Measurements from ENCODE around the gene NR6A1.
"Not testable (repeated sequence)": the region's sequence is repeated elsewhere in the genome, so short reads cannot be mapped to it uniquely, and the experiment has no call there.

NR6A1 gene

DNA sequence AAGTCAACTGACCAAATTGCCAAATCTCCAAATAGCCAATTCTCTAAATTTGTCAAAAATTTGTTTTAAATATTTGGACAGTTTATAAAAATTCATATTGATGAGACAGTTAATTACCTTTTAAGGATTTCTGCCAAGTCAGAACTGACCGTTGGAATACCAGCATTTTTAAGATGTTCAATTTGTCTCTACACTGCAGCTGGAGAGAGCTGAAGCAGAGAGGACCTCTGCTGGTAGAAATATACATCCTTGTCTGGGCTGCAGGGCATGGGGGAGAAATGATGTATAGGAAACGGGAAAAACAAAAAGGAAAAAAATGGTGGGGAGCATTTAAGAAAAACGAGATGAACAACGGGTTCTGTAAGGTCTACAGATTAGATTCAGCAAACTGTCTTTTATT is 16.8 kb downstream of the NR6A1 start:
- no peaks in the 10 kb centered on the region for H3K36me3 ChIP-seq (ENCODE audit: control insufficient read depth, insufficient read depth, low read length)
- no peaks in the 10 kb centered on the region for H3K9me3 ChIP-seq (ENCODE audit: control insufficient read depth, insufficient read depth, low read depth, low read length)
- H3K4me1 ChIP-seq (ENCODE audit: control insufficient read depth, insufficient read depth, low read length), result peaks cover 64% of the 10 kb centered on the region
- no peak overlapping the region for H3K4me3 ChIP-seq (ENCODE audit: low read depth, low read length)
- no peak overlapping the region for H3K9ac ChIP-seq (ENCODE audit: low read length)
- H3K27ac ChIP-seq (ENCODE audit: low read depth, low read length), result no peak overlapping the region
- H3K27me3 ChIP-seq (ENCODE audit: control insufficient read depth, insufficient read depth, low read length), result no peaks in the 10 kb centered on the region

DNA sequence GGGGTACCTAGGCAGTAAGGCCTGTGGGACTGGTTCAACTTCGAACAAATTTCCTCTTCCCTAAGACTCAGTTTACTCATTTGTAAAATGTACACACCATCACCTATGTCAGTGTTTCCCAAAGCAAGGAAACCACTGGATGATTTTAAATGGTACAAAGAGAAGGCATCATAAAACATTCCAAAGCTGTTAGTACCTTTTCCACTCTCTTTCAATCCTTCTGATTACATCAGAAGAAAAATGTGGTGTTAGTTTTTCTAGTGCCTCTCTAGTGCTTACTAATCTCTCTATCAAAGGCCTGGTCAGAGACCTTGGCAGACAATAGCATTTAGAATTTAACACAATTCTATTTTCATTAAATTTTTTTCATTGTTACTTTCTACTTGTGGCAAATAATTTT is 18.1 kb downstream of the NR6A1 start:
- no peak overlapping the region for H3K4me3 ChIP-seq (ENCODE audit: low read depth, low read length)
- H3K9me3 ChIP-seq (ENCODE audit: control insufficient read depth, insufficient read depth, low read depth, low read length), result no peaks in the 10 kb centered on the region
- H3K9ac ChIP-seq (ENCODE audit: low read length), result no peak overlapping the region
- H3K4me1 ChIP-seq (ENCODE audit: control insufficient read depth, insufficient read depth, low read length), result peaks cover 51% of the 10 kb centered on the region
- H3K27me3 ChIP-seq (ENCODE audit: control insufficient read depth, insufficient read depth, low read length), result no peaks in the 10 kb centered on the region
- H3K36me3 ChIP-seq (ENCODE audit: control insufficient read depth, insufficient read depth, low read length), result no peaks in the 10 kb centered on the region
- H3K27ac ChIP-seq (ENCODE audit: low read depth, low read length), result no peak overlapping the region

DNA sequence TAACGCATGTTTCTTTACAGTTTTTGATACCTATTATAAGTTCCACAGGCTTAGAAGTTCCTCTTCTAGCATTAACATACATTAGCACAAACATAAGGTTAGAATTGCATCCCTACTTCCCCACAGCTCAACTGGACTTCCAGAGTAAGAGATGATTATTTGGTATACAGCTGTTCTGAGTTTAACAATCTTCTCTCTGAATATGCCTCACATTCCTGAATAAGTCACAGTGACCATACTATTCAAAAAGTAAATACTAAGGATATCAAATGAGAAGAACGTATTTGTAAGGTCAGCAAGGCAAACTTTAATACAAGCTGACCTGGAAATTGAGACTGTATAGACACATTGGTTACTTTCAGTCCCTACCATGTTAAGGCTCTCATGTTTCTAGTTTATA is 21.3 kb downstream of the NR6A1 start:
- Histone ChIP-seq H3K27me3 (ENCODE audit: control insufficient read depth, insufficient read depth, low read length) (no peaks in the 10 kb centered on the region), H3K9me3 (ENCODE audit: control insufficient read depth, insufficient read depth, low read depth, low read length) (no peaks in the 10 kb centered on the region), H3K36me3 (ENCODE audit: control insufficient read depth, insufficient read depth, low read length) (no peaks in the 10 kb centered on the region), H3K4me1 (ENCODE audit: control insufficient read depth, insufficient read depth, low read length) (peaks cover 19% of the 10 kb centered on the region), H3K9ac (ENCODE audit: low read length) (no peak overlapping the region), H3K27ac (ENCODE audit: low read depth, low read length) (no peak overlapping the region), H3K4me3 (ENCODE audit: low read depth, low read length) (no peak overlapping the region)

DNA sequence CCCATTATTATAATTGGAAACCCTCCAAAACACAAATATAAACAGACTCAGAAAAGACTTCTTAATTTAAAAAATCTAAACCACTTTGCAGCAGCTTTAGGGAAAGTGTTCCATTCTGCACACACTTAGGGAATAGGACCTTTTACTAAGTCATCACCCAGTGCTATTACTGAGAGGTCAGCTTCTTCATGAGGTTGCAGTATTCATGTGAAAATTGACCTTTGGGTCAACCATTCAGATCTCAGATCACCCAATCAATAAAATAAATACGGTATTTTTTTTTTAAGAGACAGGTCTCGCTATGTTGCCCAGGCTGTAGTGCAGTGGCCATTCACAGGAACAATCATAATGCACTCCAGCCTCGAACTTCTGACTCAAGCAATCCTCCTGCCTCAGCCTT is 21.8 kb downstream of the NR6A1 start:
- H3K9ac ChIP-seq (ENCODE audit: low read length), result no peak overlapping the region
- no peaks in the 10 kb centered on the region for H3K9me3 ChIP-seq (ENCODE audit: control insufficient read depth, insufficient read depth, low read depth, low read length)
- H3K27ac ChIP-seq (ENCODE audit: low read depth, low read length), result no peak overlapping the region
- no peak overlapping the region for H3K4me3 ChIP-seq (ENCODE audit: low read depth, low read length)
- no peaks in the 10 kb centered on the region for H3K27me3 ChIP-seq (ENCODE audit: control insufficient read depth, insufficient read depth, low read length)
- H3K36me3 ChIP-seq (ENCODE audit: control insufficient read depth, insufficient read depth, low read length), result no peaks in the 10 kb centered on the region
- H3K4me1 ChIP-seq (ENCODE audit: control insufficient read depth, insufficient read depth, low read length), result peaks cover 14% of the 10 kb centered on the region

DNA sequence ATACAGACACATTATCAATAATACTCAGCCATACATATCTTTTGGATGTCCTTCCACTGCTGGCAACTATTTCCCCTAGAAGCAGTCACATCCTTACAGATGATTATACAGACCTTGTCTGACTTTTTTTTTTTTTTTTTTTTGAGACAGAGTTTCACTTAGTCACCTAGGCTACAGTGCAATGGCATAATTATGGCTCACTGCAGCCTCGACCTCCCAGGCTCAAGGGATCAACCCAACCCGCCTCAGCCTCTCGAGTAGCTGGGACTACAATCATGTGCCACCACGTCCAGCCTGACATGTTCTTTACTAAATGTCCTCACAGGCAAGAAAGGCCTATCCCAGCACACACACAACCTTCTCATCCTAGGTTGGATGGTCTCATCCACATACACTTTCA is 24.0 kb downstream of the NR6A1 start:
- no peaks in the 10 kb centered on the region for H3K27me3 ChIP-seq (ENCODE audit: control insufficient read depth, insufficient read depth, low read length)
- no peak overlapping the region for H3K4me3 ChIP-seq (ENCODE audit: low read depth, low read length)
- no peaks in the 10 kb centered on the region for H3K36me3 ChIP-seq (ENCODE audit: control insufficient read depth, insufficient read depth, low read length)
- no peaks in the 10 kb centered on the region for H3K9me3 ChIP-seq (ENCODE audit: control insufficient read depth, insufficient read depth, low read depth, low read length)
- peaks cover 6% of the 10 kb centered on the region; the same call in 1 of the 2 replicates for H3K4me1 ChIP-seq (ENCODE audit: control insufficient read depth, insufficient read depth, low read length)
- no peak overlapping the region for H3K9ac ChIP-seq (ENCODE audit: low read length)
- H3K27ac ChIP-seq (ENCODE audit: low read depth, low read length), result no peak overlapping the region

DNA sequence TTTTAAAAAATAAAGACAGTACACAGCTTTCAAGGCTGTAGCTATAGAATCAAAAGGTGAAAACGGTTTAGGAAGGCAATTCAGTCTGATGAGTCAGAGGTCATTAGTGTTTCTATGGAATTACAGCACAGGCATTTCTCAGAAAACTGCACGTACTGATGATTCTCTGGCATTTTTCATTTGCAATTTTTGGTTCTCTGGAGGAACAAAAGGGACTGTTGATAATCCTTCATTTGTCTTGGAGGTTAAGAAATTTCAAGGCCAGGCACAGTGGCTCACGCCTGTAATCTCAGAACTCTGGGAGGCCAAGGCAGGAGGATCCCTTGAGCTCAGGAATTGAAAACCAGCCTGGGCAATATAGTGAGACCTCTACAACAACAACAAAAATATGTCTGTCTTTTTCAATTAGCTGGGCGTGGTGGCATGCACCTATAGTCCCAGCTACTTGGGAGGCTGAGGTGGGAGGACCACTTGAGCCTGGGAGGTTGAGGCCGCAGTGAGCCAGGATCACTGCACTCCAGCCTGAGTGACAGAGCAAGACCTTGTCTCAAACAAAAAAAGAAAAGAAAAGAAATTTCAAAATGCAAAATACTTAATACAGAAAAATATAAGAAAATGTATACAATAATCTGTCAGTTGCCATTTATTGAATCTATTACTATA is 27.3 kb downstream of the NR6A1 start:
- Histone ChIP-seq H3K36me3 (ENCODE audit: control insufficient read depth, insufficient read depth, low read length) (no peaks in the 10 kb centered on the region), H3K9me3 (ENCODE audit: control insufficient read depth, insufficient read depth, low read depth, low read length) (no peaks in the 10 kb centered on the region), H3K4me1 (ENCODE audit: control insufficient read depth, insufficient read depth, low read length) (peaks cover 6% of the 10 kb centered on the region; the same call in 1 of the 2 replicates), H3K9ac (ENCODE audit: low read length) (no peak overlapping the region), H3K4me3 (ENCODE audit: low read depth, low read length) (no peak overlapping the region), H3K27ac (ENCODE audit: low read depth, low read length) (no peak overlapping the region), H3K27me3 (ENCODE audit: control insufficient read depth, insufficient read depth, low read length) (no peaks in the 10 kb centered on the region)

DNA sequence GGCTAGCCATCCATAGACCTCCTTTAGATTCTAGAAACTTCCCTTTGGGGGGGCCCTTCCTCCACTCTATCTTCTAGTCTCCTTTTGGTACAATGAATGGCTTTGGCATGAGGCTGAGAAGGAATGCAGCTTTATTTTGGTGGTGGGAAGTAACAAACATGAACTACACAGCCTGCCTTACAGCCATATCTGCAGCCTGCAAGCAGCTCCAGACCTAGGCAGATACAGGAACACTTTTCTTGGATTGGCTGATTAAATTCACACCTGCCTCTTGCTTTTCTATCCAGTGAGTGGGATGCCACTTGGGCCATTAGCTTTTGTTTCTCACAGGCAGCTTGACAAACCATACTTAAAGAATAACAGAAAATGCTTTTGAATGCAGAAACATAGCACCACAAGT is 28.2 kb downstream of the NR6A1 start:
- H3K27ac ChIP-seq (ENCODE audit: low read depth, low read length), result no peak overlapping the region
- H3K36me3 ChIP-seq (ENCODE audit: control insufficient read depth, insufficient read depth, low read length), result no peaks in the 10 kb centered on the region

DNA sequence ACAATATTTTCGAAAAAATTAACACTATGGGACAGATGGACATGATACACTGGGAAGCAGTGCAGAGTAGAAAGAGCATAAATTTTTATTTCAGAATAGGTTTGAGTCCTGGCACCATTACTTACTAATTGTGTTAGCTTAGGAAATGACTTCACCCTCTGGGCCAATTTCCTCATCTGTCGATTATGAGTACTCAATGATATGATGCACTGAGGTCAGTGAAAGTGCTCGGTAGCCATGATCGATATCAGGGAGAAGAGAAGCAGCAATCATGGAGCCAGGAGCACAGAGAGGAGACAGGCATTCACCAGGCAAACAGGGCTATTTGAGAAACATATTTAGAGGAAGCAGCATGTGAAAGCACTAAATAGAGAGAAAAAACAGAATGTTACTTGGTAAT is 29.4 kb downstream of the NR6A1 start:
- H3K9me3 ChIP-seq (ENCODE audit: control insufficient read depth, insufficient read depth, low read depth, low read length), result no peaks in the 10 kb centered on the region
- no peak overlapping the region for H3K9ac ChIP-seq (ENCODE audit: low read length)
- H3K27ac ChIP-seq (ENCODE audit: low read depth, low read length), result no peak overlapping the region
- H3K4me3 ChIP-seq (ENCODE audit: low read depth, low read length), result no peak overlapping the region
- H3K4me1 ChIP-seq (ENCODE audit: control insufficient read depth, insufficient read depth, low read length), result peaks cover 6% of the 10 kb centered on the region; the same call in 1 of the 2 replicates
- no peaks in the 10 kb centered on the region for H3K36me3 ChIP-seq (ENCODE audit: control insufficient read depth, insufficient read depth, low read length)
- no peaks in the 10 kb centered on the region for H3K27me3 ChIP-seq (ENCODE audit: control insufficient read depth, insufficient read depth, low read length)

More for the DNA sequence above, 28.2 kb downstream of the NR6A1 start:
- no peaks in the 10 kb centered on the region for H3K27me3 ChIP-seq (ENCODE audit: control insufficient read depth, insufficient read depth, low read length)
- H3K4me1 ChIP-seq (ENCODE audit: control insufficient read depth, insufficient read depth, low read length), result peaks cover 6% of the 10 kb centered on the region; the same call in 1 of the 2 replicates
- H3K9me3 ChIP-seq (ENCODE audit: control insufficient read depth, insufficient read depth, low read depth, low read length), result no peaks in the 10 kb centered on the region
- no peak overlapping the region for H3K9ac ChIP-seq (ENCODE audit: low read length)
- H3K4me3 ChIP-seq (ENCODE audit: low read depth, low read length), result no peak overlapping the region

DNA sequence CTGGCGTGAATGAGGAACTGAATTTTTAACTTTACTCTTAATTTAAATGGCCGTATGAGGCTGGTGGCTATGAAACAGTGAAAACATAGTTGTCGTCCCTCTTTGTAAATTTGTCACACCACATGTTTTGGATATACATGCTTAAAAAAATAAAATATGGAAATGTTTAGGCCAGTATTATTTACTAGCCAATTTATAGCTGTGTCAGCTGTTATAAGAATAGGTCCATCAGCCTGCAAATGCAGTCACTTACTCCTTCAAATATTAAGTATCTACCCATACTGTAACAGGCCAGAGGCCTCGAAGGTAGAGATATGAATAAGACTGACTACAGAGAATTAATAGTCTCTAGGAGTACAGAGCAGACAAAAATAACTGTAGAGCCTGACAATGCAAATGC is 30.0 kb downstream of the NR6A1 start:
- H3K36me3 ChIP-seq (ENCODE audit: control insufficient read depth, insufficient read depth, low read length), result no peaks in the 10 kb centered on the region
- no peak overlapping the region for H3K4me3 ChIP-seq (ENCODE audit: low read depth, low read length)
- H3K27me3 ChIP-seq (ENCODE audit: control insufficient read depth, insufficient read depth, low read length), result no peaks in the 10 kb centered on the region
- H3K9me3 ChIP-seq (ENCODE audit: control insufficient read depth, insufficient read depth, low read depth, low read length), result no peaks in the 10 kb centered on the region
- no peak overlapping the region for H3K9ac ChIP-seq (ENCODE audit: low read length)
- H3K27ac ChIP-seq (ENCODE audit: low read depth, low read length), result no peak overlapping the region
- peaks cover 6% of the 10 kb centered on the region; the same call in 1 of the 2 replicates for H3K4me1 ChIP-seq (ENCODE audit: control insufficient read depth, insufficient read depth, low read length)

DNA sequence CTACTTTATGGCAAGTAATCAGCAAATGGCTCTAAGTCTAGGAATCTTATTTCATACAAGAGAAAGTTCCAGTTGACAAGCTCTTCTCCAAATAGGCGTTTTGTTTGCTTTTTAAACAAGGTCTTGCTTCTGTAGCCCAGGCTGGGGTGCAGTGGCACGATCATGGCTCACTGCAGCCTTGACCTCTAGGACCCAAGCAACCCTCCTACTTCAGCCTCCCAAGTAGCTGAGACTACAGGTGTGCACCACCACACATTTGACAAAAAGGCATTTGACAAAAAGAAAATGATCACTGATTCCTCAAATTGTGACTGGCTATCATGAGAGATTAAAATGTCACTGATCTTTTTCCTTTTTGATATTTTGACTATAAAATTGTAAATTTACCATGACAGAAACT is 31.8 kb downstream of the NR6A1 start:
- no peaks in the 10 kb centered on the region for H3K27me3 ChIP-seq (ENCODE audit: control insufficient read depth, insufficient read depth, low read length)
- H3K36me3 ChIP-seq (ENCODE audit: control insufficient read depth, insufficient read depth, low read length), result no peaks in the 10 kb centered on the region
- H3K4me1 ChIP-seq (ENCODE audit: control insufficient read depth, insufficient read depth, low read length), result peaks cover 17% of the 10 kb centered on the region
- no peak overlapping the region for H3K4me3 ChIP-seq (ENCODE audit: low read depth, low read length)
- H3K9me3 ChIP-seq (ENCODE audit: control insufficient read depth, insufficient read depth, low read depth, low read length), result no peaks in the 10 kb centered on the region
- H3K27ac ChIP-seq (ENCODE audit: low read depth, low read length), result no peak overlapping the region
- H3K9ac ChIP-seq (ENCODE audit: low read length), result no peak overlapping the region

DNA sequence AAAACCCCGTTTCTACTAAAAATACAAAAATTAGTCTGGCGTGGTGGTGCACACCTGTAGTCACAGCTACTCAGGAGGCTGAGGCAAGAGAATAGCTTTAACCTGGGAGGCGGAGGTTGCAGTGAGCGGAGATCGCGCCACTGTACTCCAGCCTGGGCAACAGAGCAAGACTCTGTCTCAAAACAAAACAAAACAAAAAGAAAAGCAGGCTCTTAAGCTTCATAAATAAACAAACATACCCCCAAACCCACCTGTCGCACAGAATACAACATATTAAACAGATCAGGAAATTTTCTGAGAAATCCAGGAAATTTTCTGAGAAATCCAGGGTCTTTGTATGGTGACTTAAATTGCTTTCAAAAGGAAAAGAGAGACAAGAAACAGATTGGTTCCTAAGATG is 33.0 kb downstream of the NR6A1 start:
- H3K4me1 ChIP-seq (ENCODE audit: control insufficient read depth, insufficient read depth, low read length), result peaks cover 18% of the 10 kb centered on the region
- H3K36me3 ChIP-seq (ENCODE audit: control insufficient read depth, insufficient read depth, low read length); H3K27me3 ChIP-seq (ENCODE audit: control insufficient read depth, insufficient read depth, low read length); H3K9me3 ChIP-seq (ENCODE audit: control insufficient read depth, insufficient read depth, low read depth, low read length); H3K27ac ChIP-seq (ENCODE audit: low read depth, low read length); H3K9ac ChIP-seq (ENCODE audit: low read length); H3K4me3 ChIP-seq (ENCODE audit: low read depth, low read length): not testable (repeated sequence)
